ENCODE data around the gene CCL18.
"Not testable (repeated sequence)": the region's sequence is repeated elsewhere in the genome, so short reads cannot be mapped to it uniquely, and the experiment has no call there.

CCL18 gene, protein sequence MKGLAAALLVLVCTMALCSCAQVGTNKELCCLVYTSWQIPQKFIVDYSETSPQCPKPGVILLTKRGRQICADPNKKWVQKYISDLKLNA

DNA sequence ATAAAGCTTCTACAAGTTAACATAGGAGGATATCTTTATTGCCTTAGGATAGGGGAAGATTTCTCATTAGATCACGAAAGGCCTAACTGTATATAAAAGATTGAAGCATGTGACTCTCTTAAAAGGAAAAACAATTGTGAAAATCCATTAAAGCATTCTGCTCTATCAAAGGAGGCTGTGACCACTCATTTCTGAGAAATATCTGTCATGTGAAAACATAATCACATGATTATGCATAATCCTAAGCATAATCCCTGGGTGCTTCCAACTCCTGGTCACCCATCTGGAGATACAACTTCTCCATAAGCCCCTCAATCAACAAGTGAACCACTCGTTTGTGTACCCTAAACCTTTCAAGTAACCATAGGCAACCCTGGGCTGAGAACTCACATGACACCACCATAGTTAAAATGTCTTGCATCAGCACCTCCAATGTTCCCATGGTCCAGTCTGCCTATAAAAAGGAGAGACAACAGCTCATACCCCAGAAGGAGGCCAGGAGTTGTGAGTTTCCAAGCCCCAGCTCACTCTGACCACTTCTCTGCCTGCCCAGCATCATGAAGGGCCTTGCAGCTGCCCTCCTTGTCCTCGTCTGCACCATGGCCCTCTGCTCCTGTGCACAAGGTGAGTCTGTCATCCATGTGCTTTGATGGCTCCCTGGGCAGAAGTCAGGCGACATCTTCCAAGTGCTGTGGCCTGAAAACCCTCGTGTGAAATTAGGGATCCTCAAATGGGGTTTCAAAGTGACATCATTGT lies at the start of gene CCL18:
TSS of gene CCL18 (plus strand) at position 487 of the 756 bp plus-strand sequence. CDS start at position 558, 71 bp downstream.
- no peak for DNase-seq

DNA sequence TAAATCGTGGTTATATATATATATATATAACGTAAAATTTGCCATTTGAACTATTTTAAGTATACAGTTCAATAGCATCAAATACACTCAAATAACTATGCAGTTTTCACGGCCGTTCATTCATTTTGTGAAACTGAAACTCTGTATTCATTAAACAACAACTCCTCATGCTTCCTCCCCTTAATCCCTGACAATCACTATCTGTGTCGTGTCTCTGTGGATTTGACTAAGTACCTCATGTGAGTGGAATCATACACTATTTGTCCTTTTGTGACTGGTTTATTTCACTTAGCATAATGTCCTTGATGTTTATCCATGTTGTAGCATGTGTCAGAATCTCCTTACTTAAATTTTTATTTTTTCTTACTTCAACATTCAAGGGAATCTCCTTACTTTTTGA lies 49.1 kb upstream of the CCL18 start:
- DNase-seq: no peak

DNA sequence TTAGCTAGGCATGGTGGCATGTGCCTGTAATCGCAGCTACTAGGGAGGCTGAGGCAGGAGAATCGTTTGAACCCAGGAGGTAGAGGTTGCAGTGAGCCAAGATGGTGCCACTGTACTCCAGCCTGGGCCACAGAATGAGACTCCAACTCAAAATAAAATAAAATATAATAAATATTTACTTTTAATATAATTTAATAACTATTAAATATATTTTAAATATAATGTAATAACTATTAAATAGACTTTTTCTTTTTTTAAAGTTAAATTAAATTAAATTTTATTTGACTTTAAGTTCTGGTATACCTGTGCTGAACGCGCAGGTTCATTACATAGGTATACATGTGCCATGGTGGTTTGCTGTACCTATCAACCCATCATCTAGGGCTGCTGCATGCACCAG lies 48.2 kb upstream of the CCL18 start:
- DNase-seq: not testable (repeated sequence)

DNA sequence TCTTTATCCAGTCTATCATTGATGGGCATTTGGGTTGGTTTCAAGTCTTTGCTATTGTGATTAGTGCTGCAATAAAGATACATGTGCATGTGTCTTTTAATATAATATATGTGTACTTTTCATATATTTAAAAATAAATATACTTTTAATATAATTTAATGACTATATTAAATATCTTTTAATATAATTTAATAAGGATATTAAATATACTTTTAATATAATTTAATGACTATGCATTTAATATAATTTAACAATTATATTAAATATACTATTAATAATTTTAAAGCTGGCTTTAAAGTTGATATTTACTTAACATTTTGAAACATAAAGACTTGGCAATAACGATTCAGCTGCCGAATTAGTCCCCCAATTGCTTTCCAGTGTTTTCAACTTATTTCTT lies 47.5 kb upstream of the CCL18 start:
- no peak for DNase-seq

DNA sequence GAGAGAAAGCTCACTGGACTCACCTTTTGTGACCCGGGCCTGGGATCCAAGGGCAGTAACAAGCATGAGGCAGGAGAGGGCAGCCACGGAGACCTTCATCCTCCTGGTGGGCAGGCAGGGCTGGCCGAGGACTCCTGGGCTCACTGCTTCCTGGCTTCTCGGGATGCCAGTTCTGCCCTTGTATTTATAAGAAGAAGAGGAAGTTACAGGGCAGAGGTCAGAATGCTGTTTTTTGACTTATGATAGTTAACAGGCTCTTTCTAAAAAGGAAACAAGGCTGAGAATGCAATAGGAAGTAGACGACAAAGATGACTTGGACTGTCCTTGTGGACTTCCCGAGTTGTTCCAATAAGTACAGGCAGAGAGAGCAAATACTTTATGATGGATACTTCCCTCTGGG lies 46.3 kb upstream of the CCL18 start, which contains the start of gene CCL23:
TSS of gene CCL23 (minus strand) at position 174 of the 400 bp plus-strand sequence. CDS start at position 99, 75 bp downstream.
- no peak for DNase-seq

DNA sequence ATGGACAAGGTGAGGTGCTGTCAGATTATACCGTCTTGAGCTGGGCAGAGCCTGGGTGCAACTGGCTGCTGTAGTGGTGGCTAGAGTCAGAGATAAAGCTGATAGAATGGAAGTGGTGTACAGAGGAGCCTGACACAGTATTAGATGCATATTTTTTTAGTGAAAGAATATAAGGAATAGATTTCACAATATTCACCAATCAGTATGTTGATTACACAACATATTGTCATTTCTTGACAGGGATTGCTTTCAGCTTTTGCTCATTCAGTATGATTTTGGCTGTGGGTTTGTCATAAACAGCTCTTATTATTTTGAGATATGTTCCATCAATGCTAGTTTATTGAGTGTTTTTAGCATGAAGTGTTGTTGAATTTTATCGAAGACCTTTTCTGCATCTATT lies 44.6 kb upstream of the CCL18 start:
- DNase-seq: no peak

DNA sequence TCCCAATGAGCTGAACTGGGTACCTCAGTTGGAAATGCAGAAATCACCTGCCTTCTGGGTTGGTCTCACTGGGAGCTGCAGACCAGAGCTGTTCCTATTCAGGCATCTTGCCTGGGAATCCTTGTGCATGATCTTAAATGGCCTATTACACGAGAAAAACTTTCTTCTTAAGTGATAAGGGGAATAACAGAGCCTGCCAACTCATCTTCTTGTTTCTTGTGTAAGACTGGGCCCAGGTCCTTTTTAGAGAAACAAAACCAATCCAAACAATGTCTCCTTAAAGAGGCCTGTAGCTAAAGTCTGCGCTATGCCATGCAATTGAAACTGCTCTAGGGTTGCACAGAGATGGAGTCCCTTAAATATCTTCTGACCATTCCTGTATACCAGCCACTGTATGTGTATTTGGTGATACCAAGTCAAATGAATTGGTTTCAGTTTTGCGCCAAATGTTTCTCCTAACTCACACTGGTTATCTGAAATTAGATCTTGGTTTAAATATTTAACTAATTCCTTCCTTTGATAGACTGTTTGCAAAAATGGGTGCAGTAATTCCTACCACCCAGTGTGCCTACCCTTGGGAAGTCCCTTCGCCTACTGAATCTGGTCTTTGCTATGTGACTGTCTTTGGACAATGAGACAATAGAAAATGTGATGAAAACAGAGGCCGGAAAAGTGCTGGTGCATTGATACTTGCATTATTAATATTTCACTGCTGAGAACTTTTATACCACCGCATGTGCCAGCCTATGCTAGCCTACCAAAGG lies 39.8 kb upstream of the CCL18 start:
- DNase-seq: no peak

DNA sequence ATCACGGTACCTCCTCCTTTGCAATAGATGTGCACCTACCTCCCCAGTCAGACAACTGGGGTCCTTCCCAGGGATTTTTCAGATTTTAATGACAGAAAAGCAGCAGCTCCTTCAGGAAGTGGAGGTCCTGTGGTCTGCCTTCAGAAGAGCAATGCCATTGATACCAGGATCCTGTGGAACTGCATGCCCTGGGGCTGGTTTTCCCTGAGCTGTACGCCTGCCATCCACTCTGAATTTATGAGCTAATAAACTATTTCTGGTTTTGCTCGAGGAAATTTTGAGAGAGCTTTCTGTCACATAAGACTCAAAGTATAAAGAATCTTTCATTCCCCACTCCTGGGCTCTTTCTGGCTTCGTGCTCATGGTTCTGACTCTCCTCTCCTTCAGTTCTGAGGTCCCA lies 36.3 kb upstream of the CCL18 start:
- DNase-seq: no peak

DNA sequence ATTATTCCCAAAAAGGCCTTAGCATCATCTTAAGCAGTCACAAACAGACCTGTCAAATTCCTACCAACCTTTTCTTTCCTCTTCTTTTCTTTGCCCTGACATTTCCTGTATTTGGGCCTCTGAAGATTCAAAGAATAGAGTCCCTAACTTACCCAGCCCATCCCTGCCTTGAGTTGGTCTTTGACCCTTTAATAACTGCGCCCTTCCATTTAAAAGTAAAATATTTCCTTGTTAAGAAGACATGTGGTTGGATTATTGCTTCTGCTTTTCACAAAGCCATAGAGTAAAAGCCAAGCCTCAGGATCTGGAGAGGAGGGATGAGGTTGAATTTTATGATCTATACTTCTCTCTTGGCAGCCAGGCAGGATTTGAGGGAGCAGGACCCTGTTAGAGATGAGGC lies 33.1 kb upstream of the CCL18 start:
- DNase-seq: no peak

DNA sequence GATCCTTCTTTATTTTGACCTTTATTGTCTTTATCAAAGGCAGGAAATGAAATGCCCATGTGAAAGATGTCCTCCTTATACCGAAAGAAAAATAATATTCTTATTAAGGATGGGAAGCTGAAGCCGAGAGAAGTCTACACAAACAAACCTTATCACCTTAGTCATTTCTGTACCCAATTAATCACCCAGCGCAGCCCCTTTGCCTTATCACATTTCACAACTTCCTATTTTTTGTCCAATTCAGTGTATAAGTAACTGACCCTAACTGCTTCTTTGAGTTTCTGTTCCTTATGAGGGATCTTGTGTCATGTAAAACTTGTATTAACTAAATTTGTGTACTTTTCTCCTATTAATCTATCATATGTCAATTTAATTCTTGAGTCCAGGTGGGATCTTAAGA lies 29.9 kb upstream of the CCL18 start:
- no peak for DNase-seq

DNA sequence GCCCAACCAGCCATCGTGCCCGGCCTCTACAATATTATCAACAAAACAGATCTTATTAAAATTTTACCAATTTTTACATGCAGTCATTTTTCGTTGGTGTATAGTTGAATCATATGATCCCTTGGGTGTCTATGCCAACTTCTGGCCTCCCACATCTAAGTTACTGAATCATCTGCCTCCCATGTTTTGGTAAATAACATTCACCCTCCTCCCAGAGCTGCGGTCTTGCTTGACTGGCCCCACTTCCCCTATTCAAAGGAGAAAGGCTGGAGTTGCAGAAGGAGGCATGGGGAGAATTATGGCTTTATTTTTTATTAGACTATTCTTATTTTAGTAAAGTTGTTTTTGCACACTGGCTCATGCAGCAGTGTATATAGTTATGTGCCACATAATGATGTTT lies 27.8 kb upstream of the CCL18 start:
- DNase-seq: no peak

DNA sequence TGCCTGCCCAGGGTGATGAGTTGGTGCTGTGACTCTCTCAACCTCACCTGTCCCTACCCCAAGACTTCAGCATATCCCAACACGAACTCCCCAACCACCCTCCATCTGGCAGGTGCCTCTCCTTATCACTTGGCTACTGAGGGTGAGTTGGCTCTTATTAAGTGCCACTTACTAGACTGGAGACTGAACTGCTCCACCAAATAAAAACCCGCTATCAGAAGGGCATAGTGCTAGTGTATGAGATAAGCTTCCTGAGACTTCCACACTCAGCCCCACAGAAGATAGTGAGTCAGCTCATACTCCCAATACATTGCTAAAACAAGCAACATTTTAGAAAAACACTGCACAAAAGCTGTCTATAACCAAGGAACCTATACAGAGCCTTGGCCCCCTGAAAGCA lies 16.0 kb upstream of the CCL18 start:
- DNase-seq: no peak

DNA sequence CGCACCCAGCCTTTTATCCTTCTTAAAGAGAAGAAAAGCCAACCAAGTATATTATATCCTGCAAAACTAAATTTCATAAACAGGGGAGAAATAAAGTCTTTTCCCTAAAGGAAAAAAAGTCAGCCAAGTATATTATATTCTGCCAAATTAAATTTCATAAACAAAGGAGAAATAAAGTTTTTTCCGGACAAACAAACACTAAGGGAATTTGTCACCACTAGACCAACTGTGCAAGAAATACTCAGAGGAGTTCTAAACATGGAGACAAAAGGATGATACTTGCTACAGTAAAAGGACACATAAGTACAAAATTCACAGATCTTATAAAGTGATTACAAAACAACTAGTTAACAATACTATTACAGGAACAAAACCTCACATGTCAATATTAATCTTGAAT lies 14.4 kb upstream of the CCL18 start:
- no peak for DNase-seq

DNA sequence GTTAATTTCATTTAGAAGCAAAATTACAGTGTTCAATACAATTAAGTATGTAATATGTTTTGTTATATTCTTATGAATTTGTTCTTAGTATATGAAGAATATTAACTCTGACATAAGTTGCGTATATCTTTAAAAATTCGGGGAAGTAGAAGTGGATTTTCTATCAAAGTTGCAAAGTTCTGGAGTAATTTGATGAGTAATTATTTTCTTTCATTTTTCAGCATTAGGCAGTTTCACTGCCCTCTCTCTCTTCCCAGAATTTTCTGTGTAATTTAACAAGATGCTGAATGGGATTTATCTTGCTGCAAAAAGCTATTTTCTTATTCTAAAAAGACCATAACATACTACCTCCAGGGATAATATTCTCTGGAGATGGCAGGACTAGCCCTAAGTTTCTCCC lies 8.9 kb upstream of the CCL18 start:
- DNase-seq: no peak

DNA sequence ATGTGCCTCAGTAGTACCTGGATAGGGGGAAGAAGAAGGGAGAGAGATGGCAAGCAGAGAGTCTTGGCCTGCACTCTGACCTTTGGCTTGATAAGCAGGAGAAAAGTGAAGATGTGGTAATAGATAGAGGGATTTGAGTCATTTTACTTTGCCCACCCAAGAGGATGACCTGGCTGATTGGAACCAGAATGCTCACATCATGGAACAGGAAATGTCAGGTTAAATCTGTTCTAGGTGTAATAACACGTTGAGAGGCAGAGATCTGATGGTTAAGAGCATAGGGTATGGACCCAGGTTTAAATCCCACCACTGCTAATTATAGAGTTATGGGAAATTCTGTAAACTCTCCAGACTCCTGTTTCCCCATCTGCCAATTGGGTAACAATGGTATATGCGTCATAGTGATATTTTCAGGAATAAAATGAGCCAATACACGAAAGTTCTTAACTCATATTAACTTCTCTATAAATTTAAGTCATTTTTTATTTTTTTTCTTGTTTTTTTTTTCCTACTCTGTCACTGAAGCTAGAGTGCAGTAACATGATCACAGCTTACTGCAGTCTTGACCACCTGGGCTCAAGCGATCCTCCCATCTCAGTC lies 8.1 kb upstream of the CCL18 start:
- no peak for DNase-seq

DNA sequence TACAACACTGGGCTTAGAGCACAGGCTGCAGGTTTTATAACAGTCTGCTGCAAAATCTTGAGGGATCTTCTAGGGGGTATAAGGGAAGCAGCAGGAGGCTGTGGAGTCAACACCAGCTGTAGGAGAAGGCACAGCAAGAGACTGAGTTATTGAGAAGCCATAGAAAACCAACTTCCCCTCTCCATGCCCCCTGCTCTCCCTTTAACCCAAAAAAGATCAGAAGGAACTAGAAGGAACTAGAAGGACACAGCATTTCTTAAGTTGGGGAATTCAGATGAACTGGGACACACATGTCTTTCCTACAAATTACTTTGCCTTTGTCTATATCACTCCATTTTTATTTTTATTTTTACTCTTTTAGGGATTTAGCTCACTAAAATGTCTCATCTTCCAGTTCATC lies 6.2 kb upstream of the CCL18 start:
- no peak for DNase-seq

DNA sequence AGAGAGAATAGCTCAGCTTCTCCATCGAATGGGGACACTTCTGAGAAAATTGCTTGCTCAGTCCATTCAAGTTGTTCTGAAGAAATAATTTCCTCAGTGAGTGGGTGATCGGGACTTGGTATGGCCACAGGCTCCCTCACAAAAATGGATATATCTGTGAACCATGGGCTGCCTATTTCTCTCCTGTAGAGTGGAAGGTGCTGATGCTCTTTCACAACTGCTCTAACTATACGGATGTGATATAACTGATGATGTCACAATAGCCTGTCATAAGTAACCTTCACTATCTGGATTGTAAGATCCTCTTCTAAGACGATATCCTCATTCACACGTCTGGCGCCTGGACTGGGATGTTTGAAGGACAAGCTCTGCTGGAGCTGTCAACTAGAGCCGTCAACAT lies 4.7 kb upstream of the CCL18 start:
- no peak for DNase-seq

DNA sequence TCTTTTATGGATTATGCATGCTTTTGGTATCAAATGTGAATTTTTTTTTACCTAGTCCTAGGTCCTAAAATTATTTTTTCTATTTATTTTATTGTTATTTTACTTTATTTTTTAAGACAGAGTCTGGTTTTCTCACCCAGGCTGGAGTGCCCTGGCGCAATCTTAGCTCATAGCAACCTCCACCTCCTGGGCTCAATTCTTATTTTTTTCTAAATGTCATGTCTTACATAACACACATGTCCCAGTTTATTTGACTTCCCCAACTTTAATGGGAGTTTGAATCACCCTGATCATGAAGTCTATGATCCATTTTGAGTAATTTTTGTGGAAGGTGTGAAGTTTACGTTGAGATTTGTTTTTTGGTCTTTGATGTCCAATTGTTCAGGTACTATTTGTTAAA lies 3.3 kb upstream of the CCL18 start:
- no peak for DNase-seq

DNA sequence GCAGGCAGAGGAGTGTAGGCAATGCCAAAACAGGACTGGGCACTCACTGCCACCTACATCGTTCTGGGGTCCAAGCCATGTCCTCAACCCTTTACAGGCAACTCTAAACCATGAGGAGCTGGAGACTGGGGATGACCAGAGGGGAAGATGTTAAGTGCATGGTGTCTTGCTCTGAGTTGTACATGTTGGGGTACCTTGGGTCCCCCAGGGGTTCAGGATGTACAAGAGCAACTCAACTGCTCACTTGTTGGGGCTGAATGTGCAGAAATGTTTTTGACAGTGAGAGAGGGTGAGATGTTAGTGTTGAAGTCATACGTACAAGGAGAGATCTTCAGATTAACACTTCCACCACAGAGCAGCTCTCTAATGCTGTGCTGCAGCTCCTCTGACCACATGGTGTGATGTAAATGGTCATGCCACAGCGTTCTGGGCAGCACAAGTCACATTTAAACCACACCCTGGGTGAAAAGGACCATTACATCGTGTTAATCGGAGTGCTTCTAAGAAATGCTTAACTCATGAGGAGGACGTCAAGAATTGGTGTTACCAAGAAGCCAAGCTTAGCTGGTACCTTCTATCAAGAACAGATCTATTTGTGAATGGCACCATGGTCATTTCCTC lies 2.4 kb downstream of the CCL18 start:
- DNase-seq: no peak

DNA sequence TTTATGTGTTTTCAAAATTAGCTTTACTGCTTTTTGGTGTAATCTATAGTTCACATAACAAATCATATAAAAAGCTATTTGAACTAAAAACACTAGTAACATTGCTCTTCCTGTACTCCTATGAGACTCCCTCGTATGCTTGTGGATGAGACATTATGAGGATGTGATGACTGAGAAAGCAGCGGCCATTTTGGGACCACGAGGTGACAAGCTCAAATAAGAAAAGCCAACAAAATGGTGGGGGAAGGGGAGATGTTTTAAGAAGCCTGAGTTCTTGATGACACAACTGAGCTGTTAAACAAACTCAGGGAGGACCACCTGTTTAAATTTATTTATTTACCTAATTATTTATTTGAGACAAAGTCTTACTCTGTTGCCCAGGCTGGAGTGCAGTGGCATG lies 4.5 kb downstream of the CCL18 start:
- DNase-seq: no peak

DNA sequence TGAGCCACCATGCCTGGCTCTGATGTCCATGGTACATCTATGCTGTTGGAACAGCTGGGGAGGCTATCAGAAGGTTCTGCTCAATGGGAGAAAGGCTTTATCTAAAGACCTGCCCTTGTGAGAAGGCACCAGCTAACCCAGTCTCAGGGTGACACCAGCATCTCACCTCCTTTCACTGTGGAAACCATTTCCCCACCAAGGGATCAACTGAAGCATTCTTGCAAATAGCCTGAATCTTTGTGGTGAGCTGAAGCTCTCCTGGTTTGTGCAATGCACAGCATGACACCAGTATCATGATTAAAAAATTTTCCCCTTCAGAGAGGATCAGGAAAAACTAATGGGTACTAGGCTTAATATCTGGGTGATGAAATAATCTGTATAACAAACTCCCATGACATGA lies 5.1 kb downstream of the CCL18 start:
- DNase-seq: no peak

DNA sequence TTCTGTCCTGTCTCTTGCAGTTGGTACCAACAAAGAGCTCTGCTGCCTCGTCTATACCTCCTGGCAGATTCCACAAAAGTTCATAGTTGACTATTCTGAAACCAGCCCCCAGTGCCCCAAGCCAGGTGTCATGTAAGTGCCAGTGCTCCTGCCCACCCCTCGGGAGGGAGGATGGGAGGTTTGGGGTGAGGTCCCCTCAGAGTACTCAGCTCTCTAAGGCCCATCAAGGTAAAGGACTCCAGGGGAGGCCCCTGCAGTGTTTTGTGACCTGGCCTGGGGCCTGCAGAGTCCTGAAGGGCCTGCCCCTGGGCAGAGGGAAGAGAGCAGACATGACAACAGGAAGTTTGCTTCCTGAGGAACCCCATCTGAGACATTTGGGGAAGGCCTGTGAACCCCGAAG lies 6.4 kb downstream of the CCL18 start:
- DNase-seq: no peak

DNA sequence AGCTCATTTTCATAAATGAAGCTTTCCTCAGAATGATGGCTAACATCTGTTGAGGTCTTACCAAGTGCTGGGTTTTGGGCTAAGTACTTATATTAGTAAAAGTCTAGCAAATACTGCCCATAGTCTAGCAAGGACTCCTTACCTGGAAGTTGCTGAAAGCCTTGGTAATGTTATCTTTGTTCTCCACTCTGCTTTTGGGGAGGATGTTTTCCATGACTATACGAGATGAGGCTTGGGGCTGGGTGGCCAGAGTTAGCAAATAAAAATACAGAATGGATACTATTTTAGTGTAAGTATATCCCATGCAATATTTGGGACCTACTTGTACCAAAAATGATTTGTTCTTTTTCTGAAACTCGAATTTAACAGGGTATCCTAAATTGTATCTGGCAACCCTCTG lies 7.7 kb downstream of the CCL18 start:
- no peak for DNase-seq

Data from activated naive CD4-positive, alpha-beta T cell treated with anti-CD3 and anti-CD28 coated beads, Interleukin-2, amount 50 U/mL, for 16 hours (primary cell).